ENCODE measurements around the gene PSMD8.
"Not testable (repeated sequence)": the region's sequence is repeated elsewhere in the genome, so short reads cannot be mapped to it uniquely, and the experiment has no call there.

PSMD8 gene

DNA sequence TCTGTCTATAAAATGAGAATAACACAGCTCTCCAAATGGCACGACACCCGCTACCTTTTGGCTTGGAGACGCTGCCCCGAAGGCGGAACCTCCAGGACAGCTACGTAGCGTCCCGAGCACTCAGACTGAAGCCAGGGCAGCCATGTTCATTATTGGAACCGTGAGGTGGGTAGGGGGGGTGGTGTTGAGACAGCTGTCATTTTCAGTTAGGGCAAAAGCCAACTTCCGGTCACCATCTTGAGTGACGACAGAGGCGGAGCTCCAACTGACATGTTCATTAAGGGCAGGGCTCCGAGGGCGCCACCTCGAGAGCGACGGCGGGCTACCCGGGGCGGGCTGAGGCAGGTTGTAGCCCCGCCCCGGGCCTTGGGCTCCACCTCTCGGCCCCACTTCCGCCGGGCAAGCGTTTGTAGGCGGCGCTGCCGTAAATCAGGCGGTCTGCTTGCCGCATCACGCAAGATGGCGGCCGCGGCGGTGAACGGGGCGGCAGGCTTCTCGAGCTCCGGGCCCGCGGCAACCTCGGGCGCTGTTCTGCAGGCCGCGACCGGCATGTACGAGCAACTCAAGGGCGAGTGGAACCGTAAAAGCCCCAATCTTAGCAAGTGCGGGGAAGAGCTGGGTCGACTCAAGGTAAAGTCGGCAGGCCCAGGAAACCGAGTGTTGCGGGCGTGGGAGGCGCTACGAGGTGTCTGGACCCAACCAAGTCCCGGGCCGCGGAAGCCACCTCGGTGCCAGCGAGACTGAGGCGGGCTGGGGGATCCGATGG lies at the start of gene PSMD8:
Gene PSMD8, plus strand, starts transcription at position 240 of the 766 bp plus-strand sequence. Its CDS starts 31 bp downstream, at position 271.
- DNase-seq (ENCODE audit: low read depth in 2 of 2) = peak; percentile 97

DNA sequence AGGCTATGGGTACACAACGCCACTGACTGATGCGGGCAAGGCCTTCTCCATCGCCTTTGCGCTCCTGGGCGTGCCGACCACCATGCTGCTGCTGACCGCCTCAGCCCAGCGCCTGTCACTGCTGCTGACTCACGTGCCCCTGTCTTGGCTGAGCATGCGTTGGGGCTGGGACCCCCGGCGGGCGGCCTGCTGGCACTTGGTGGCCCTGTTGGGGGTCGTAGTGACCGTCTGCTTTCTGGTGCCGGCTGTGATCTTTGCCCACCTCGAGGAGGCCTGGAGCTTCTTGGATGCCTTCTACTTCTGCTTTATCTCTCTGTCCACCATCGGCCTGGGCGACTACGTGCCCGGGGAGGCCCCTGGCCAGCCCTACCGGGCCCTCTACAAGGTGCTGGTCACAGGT lies 47.8 kb upstream of the PSMD8 start:
- DNase-seq (ENCODE audit: low read depth in 2 of 2) = no peak

DNA sequence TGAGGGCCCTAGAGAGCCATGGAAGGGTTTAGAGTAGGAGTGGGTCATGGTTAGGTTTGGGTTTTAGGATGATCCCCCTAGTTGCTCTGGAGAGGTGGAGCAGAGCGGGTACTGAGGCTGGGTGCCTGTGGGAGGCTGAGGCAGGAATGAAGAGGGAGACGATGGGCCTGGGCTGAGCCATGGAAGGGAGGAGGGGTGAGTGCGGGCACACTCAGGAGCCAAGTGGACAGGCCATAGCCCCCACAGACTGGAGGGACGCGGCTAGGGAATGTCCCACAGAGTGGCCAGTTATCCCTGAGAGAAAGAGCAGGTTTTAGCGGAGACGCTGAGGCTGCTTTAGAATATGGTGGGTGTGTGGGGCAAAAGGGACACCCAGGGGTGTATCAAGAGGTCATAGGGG lies 44.7 kb upstream of the PSMD8 start:
- DNase-seq (ENCODE audit: low read depth in 2 of 2) = no peak

DNA sequence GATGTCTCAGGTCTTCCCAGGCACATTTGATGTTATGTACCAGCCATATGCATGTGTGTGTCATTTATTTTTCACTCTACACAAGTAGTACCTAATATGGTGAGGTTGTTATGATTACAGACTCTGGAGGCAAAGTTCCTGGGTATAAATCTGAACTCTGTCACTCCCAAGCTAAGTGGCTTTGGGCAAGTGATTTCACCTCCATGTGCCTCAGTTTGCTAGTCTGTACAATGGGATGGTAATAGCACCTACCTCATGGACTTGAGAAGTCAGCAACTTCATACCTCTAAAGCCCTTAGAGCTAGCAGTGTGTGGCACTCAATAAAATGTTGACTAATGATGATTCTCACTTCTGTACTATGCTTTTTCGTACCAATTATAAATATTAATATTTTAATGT lies 42.6 kb upstream of the PSMD8 start:
- DNase-seq (ENCODE audit: low read depth in 2 of 2) = no peak

DNA sequence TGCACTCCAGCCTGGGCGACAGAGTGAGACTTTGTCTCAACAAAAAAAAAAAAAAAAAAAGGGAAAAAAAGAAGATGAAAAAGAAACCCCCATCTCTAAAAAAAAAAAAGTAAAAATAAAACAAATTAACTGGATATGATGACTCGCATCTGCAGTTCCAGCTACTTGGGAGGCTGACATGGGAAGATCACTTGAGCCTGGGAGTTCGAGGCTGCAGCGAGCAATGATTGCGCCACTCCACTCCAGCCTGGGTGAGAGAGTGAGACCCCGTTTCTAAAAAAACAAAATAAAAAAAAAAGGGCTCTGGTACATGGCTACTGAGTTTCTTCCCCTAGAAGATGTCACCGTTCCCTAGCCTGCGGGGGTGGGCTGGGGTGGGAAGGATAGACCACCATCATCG lies 41.1 kb upstream of the PSMD8 start:
- DNase-seq (ENCODE audit: low read depth in 2 of 2) = no peak

DNA sequence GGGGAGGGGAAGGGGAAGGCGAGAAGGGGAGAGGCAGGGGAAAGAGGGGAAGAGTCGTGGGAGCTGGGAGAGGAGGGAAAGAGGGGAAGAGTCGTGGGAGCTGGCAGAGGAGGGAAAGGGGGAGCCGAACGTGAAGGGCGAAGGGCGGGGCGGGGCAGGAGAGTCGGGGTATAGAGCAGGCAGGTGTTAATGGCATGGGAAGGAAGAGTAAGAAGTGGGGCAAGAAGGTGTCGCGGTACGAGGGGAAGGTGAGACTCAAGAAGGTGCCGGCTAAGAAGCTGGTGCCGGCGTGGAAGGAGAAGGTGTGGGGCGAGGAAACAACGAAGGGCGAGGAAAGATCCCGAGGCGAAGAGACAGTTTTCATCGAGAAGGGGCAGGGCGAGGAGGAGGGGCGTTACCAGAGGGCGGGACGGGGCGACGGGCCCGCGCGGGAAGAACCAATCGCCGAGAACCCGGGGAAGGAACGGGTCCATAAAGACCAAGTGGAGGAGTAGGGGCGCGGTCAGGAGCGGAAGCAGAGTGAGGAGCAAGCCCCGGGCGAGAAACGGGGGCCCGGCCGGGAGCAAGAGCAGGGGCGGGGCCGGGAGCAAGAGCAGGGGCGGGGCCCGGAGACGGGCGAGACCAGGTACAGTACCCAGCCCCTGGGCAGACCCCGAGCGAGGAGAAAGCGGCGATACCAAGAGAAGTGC lies 38.3 kb upstream of the PSMD8 start:
- peak; percentile 78 to 92 for DNase-seq (ENCODE audit: low read depth in 2 of 2)

DNA sequence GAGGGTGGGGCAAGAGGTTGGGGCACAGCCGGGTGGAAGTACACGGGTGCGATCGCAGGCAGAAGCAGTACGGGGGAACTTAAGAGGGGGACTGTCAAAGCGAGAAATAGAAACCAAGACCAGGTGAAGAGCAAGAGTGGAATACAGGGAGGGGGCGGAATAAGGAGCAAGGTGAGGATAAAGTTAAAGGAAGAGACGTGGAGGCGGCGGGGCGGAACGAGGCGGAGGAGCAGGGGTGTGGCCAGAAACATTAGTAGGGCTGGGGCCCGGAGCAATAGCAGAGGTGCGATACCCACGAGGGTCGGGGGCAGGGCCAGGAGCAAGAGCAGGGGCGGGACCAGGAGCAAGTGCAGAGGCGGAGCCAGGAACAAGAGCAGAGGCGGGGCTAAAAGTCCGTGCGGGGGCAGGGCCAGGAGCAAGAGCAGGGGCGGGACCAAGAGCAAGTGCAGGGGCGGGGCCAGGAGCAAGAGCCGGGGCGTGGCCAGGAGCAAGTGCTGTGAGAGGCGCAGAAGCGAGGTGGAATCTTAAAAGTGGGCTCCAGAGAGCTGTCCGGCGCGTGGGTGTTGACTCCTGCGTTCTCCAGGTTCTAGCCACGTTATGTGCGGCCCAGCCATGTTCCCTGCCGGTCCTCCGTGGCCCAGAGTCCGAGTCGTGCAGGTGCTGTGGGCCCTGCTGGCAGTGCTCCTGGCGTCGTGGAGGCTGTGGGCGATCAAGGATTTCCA lies 37.6 kb upstream of the PSMD8 start:
- DNase-seq (ENCODE audit: low read depth in 2 of 2) = peak; percentile 88 to 92

DNA sequence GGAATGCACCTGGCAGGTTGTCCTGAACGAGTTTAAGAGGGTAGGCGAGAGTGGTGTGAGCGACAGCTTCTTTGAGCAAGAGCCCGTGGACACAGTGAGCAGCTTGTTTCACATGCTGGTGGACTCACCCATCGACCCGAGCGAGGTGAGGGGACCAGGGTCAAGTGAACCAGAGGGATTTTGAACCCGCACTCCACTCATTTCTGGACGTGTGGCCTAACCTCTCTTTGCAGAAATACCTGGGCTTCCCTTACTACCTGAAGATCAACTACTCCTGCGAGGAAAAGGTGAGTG lies 37.1 kb upstream of the PSMD8 start:
- no peak for DNase-seq (ENCODE audit: low read depth in 2 of 2)

DNA sequence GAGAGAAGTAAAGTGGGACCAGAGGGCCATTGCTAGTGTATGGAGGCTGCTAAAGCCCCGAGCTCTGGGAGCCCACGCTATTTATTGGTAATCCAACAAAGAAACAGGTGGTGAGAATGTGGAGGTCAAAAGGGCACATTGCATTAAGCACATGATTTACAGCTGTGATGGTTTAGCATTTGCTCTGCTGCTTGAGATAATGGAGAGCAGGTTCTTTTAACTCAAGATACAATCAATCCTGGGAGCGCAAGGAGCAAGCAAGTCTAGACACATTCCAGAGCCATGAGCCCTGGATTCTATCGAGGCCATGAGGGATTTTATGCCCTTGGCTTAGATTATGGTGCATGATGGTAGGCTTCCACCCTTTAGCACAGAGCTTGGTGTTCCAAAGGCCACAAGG lies 35.4 kb upstream of the PSMD8 start:
- DNase-seq (ENCODE audit: low read depth in 2 of 2) = not testable (repeated sequence)

DNA sequence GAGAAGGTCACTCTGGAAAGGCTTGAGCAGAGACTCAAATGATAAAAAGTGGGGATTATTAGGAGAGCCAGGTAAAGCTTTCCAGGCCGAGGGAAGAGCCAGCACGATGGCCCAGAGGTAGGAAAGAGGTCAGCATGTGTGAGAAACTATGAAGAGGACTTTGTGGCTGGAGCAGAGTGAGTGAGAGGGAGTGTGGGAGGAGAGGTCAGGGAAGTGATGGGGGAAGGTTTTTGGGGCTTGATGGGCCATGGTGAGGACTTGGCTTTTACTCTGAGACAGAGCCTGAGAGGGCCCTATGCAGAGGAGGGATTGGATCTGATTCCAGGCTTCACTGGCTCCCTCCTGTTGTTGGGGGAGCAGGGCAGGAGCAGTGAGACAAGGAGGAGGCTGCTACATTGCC lies 33.4 kb upstream of the PSMD8 start:
- DNase-seq (ENCODE audit: low read depth in 2 of 2) = no peak

DNA sequence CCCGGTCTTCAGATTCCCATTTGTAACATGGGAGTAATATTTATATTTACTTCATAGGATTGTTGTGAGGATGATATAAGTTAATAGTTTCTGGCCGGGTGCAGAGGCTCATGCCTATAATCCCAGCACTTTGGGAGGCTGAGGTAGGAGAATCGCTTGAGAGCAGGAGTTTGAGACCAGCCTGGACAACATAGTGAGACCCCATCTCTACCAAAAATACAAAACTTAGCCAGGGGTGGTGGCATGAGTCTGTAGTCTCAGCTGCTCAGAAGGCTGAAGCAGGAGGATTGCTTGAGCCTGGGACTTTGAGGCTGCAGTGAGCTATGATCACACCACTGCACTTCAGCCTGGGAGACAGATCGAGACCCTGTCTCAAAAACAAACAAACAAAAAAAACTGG lies 27.5 kb upstream of the PSMD8 start:
- DNase-seq (ENCODE audit: low read depth in 2 of 2) = no peak

DNA sequence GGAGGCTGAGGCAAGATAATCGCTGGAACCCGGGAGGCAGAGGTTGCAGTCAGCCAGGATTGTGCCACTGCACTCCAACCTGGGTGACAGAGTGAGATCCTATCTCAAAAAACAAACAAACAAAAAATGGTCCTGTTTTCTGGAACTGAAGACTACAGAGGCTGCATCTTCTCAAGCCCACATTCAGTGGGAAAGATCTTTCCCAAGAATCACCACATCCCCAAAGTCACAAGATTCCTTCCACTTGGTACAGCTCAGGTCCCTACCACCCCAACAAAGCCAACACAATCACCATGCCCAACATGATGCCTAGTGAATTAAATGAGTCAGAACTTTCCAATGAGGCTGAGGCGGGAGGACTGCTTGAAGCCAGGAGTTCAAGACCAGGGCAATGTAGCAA lies 23.5 kb upstream of the PSMD8 start:
- DNase-seq (ENCODE audit: low read depth in 2 of 2) = no peak

DNA sequence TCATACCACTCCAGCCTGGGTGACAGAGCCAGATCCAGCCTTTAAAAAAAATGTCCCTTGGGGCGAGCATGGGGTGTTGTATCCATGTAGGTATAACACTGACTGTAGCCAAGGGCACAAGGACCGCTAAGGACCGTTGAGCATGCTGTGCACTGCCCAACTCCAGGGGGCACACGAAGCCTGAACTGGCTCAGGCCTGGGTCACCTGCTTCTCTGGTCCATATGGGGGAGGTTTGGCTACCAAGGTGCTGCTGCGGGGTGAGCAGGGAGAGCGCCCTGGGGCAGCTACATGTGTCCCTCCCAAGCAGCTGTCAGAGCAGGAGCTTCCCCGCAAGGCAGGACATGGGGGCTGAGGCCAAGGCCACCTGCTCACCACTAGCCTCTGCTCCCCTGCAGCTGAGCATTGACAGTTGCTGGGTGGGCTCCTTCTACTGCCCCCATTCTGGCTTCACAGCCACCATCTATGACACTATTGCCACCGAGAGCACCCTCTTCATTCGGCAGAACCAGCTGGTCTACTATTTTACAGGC lies 22.4 kb upstream of the PSMD8 start:
- DNase-seq (ENCODE audit: low read depth in 2 of 2) = no peak

DNA sequence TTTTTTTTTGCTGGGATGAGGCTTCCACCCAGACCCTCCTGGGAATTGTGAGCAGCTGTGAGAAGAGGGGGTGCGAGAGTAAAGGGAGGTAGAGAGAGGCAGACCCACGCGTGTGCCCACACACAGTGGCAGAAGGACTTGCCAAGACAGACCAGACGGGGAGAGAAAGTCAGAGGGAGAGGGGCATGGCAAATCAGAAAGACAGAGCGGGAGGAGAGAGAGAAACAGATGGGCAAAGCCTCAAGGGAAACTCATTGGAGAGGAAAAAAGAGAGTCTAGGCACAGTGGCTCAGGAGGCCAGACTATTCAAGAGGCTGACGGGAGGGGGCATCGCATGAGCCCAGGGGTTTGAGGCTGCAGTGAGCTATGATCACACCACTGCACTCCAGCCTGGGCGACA lies 21.8 kb upstream of the PSMD8 start:
- DNase-seq (ENCODE audit: low read depth in 2 of 2) = no peak

DNA sequence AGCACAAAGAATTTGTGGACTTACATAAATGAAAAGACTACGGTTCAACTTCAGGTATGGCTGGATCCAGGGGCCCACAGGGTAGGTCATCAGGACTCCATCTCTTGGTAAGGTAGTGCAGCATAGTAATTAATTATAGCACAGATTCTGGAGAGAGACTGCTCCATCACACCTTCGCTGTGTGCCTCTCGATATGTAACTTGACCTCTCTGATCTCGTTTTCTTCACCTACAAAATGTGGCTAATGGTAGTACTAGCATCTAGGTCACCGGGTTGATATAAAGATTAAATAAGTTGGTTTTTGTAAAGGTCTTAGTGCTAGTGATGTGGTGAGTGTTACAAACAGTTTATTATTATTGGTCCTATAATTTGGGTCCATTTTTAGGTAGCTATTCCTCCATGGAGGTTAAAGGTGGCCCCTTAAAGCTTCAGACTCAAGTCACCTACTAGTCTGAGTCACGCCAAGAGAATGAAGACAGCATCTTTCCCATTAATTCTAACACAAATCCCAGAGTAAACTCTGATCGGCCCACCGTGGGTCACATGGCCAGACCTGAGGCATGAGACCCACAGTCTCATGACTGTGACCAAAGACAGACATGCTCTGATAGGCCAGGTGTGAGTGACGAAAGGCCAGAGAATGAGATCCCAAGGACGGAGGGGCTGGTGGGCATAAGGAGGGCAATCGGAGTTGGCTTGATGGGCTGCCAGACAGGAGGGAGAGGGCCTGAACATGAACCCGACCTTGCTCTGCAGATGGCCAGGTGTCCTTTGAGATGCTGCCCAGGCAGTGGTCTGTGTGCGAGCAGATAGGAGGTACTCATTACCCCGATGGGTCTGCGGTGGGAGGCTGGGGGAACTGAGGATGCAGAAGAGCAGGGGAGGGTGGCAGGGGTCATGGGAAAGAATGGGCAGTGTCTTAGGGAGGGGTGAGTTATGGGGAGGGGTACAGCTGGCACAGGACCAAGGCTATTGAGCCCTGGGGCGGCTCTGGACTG lies 18.3 kb upstream of the PSMD8 start:
- DNase-seq (ENCODE audit: low read depth in 2 of 2) = no peak

DNA sequence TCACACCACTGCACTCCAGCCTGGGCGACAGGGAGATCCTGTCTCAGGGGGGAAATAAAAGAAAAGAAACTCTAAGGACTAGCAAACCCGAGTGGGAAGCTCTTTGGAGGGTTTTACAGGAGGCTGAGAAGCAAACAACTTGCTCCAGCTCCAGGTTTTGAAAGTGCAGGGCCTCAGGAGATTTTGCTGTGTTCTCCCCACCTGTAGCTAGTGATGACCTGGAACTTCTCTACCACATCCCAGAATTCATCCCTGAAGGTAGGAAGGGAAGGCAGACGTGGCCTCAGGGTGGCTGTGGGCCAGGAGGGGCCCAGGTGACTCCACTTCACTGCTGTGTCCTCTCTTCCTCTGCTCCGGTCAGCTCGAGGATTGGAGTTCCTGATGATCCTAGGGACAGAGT lies 16.3 kb upstream of the PSMD8 start:
- DNase-seq (ENCODE audit: low read depth in 2 of 2) = no peak

DNA sequence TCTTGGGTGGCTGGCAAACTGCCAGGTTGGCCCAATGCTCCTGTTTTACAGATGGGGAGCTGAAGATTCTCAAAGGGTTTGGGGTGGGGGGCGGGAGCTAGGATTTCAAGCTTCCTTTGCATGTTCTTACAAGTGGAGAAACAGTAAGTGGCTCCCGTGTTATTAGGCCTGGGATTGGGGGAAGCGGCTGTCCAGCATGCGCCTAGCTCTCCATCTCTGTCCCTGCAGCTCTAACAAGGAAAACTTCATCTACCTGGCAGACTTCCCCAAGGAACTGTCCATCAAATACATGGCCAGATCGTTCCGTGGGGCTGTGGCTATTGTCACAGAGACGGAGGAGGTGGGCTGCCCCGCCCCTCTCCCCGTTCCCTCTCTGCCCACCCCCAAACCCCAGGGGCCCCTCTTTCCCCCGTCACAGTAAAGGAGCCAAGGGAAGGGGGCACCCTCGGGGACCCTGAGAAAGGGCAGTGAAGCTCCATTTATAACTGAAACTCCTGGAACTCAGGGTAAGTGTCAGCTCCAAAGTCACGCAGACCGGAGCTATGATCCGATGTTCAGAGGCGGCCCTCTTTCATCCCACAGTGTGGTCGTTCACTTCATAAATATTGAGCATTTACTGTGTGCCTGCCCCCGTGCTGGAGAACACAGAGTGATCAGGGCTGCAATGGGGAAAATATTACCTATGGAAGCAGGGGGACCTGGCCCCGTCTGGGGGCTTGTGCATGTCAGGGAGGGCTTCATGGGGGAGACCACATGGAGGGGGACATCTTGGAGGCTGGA lies 14.9 kb upstream of the PSMD8 start:
- no peak for DNase-seq (ENCODE audit: low read depth in 2 of 2)

DNA sequence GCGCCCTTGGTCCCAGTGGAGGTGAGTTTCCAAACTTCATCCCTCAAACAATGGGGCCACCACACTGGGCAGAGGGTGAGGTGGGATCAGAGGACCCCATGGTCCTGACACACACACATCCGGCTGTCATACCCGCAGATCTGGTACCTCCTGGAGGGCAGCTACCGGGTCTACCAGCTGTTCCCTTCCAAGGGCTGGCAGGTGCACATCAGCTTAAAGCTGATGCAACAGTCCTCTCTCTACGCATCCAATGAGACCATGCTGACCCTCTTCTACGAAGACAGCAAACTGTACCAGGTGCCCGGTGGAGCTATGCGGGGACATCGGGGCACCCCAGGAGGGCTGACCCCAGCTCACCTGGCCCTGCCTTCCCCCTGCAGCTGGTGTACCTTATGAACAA lies 14.0 kb upstream of the PSMD8 start:
- DNase-seq (ENCODE audit: low read depth in 2 of 2) = no peak

DNA sequence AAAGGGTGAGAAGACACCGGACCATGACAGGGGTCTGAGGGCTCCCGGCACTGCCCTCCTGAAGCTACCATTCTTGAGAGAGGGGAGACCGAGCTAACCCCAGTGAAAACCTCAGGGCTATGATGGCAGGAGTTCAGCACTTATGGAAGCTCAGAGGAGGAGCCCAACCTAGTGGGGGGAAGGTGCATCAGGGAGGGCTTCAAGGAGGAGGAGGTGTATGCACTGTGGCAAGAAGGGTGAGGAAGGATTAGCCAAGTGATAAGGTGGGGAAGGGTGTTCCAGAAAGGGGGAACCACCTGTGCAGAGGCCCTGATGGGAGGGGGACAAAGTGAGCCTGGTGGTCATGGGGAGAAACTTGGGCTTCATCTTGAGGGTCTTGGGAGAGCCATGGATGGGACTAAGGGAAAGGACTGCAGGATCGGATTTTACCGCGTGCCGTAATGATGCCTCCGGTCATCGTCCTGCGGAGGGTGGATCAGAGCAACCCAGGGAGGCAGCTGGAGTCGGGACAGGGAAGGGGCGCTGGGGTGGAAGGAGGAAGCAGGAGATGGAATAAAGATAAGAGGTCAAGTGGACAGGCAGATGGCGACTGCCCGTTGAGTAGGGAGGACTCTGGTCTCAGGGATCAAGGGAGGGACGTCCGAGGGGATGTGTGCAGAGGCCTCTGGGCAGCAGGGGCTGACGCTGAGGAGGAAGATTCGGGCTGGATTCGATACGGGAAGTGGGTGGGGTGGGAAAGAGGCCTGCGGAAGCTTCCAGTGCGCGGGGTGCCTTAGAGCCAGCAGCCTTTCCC lies 13.3 kb upstream of the PSMD8 start:
- DNase-seq (ENCODE audit: low read depth in 2 of 2) = no peak

DNA sequence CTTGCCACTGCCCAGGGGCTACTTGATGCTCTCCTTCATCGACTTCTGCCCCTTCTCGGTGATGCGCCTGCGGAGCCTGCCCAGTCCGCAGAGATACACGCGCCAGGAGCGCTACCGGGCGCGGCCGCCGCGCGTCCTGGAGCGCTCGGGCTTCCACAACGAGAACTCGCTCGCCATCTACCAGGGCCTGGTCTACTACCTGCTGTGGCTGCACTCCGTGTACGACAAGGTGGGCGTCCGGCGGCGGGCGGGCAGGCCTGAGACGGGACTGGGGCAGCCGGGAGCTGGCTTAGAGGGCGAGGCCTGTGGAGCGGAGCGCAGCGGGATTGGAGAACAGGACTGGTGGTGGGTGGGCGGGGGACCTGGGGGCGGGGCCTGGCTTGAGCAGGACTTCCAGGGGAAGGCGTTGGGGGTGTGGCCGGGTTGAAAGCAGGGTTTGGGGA lies 12.7 kb upstream of the PSMD8 start:
- DNase-seq (ENCODE audit: low read depth in 2 of 2) = peak in 1 of 2 donors; percentile 36

Data from stimulated activated CD8-positive, alpha-beta memory T cell treated with anti-CD3 and anti-CD28 coated beads, Interleukin-2, amount 100 ng/mL, for 1 hour (primary cell).